ENCODE results near the gene TEF. TPM values are rescaled to one million over a fixed set of nuclear protein-coding genes. Genes with fewer than 3 reads are reported as not detected.

Gene TEF
- total and polyA plus RNA-seq, 9 of the 15 experiments (the other 6 are each of a cell fraction or from before 2014, with no cell fraction given): 0.04 to 3.1 (median 1.2) TPM

GRCh38 chr22:41357191-41357590 lies 24.6 kb upstream of the TEF start:
- intact Hi-C loops (cut with micrococcal nuclease): no loop called here
- Histone ChIP-seq H4K20me1 (replicated peaks; ENCODE audit: control insufficient read depth, insufficient read depth, low read length) (no peaks in the 10 kb centered on the region), H3K9ac (ENCODE audit: insufficient read depth in 1 of 2, low read depth in 2 of 2, low read length in 2 of 2) (0 out of 4 replicates have a peak overlapping the region, but pooled peaks of 1 of the 2 experiments have one; percentile 35), H3K4me1 (replicated peaks in 1 of 2; ENCODE audit: control insufficient read depth in 2 of 2, insufficient read depth in 2 of 2, low read length in 2 of 2) (peaks cover 0 to 38% of the 10 kb centered on the region in 2 experiments; a peak in 4 of 5 replicates), H3K4me3 (no peak overlapping the region), H3K4me2 (ENCODE audit: insufficient read depth, low read length) (no peak overlapping the region), H3K27ac (ENCODE audit: extremely low read depth, low read depth, low read length) (no peak overlapping the region), H3K27me3 (ENCODE audit: control insufficient read depth in 2 of 2, insufficient read depth in 2 of 2, low read length in 2 of 2) (no peaks in the 10 kb centered on the region), H3K9me1 (ENCODE audit: control insufficient read depth, insufficient read depth, low read length) (no peaks in the 10 kb centered on the region), H3K36me3 (ENCODE audit: control insufficient read depth, insufficient read depth, low read length) (peaks cover 57% of the 10 kb centered on the region; the same call in 2 of the 3 replicates), H2AFZ (ENCODE audit: low read depth, low read length) (no peak overlapping the region), H3K79me2 (ENCODE audit: control insufficient read depth, insufficient read depth, low read length) (no peaks in the 10 kb centered on the region), H3K9me3 (replicated peaks; ENCODE audit: control insufficient read depth, insufficient read depth, low read depth, low read length) (no peaks in the 10 kb centered on the region)
- TF ChIP-seq STAT6 (CRISPR knock-in tag; IDR thresholded peaks at IDR 0.05) (no peak), RBM22 (IDR thresholded peaks at IDR 0.05; ENCODE audit: low read depth, low read length, poor library complexity, severe bottlenecking) (peak; percentile 14)
- ChIA-PET POLR2A (interaction anchor here (0.7 to 1.7 kb wide), 2 partner anchors 9 to 263 kb away, joined by 3 to 6 read pairs; no protein-coding TSS in a partner anchor), CTCF (ENCODE audit: low intra/inter-chr PET ratio) (no interaction called here)
- no peak for DNase-seq (ENCODE audit: extremely low read depth in 1 of 4, low spot score in 3 of 4)
- BruUV-seq (replicated peaks): no TSS peak
- WGBS (ENCODE audit: insufficient coverage, low coverage, missing lambda C conversion rate): no CpG with 5 or more reads among the region's 16 CpGs
- no peak for ATAC-seq
- in situ Hi-C loops (cut with MboI): no loop called here
- FAIRE-seq: no peak
